Activated T-cell treated with anti-CD3 and anti-CD28 coated beads for 1 hour (primary cell): ENCODE measurements around the gene ANO8.
"Not testable (repeated sequence)": the region's sequence is repeated elsewhere in the genome, so short reads cannot be mapped to it uniquely, and the experiment has no call there.

Experiments used
- DNase-seq: peaks from one replicate; pipeline ENCODE4 v3.0.0-alpha.2; 2020; ENCODE audit warnings: low read depth

The ANO8 gene

GRCh38 chr19:17286263-17286662 lies 48.4 kb downstream of the ANO8 start:
- no peak for DNase-seq

- no peak for DNase-seq
Measured at GRCh38 chr19:17285415-17286135, 49.1 kb downstream of the ANO8 start.

GRCh38 chr19:17283504-17283996 lies 51.1 kb downstream of the ANO8 start:
- no peak for DNase-seq

- DNase-seq, result peak; percentile 69
Measured at GRCh38 chr19:17282488-17283125, 52.0 kb downstream of the ANO8 start.

GRCh38 chr19:17281391-17282304 lies 53.0 kb downstream of the ANO8 start, which contains the start of gene ANKLE1:
Gene ANKLE1 (plus strand): TSS chr19:17281901. CDS start chr19:17281921, 20 bp downstream.
- DNase-seq, result no peak

GRCh38 chr19:17279436-17279835 lies 55.2 kb downstream of the ANO8 start:
- DNase-seq, result no peak

GRCh38 chr19:17275441-17276175 lies 59.0 kb downstream of the ANO8 start:
- no peak for DNase-seq

- not testable (repeated sequence) for DNase-seq
Measured at GRCh38 chr19:17274892-17275291, 59.8 kb downstream of the ANO8 start.
